Smooth muscle cell (in vitro differentiated cells): ENCODE results near the gene COL6A1. TPM values are rescaled to one million over a fixed set of nuclear protein-coding genes. Genes with fewer than 3 reads are reported as not detected.

Source experiments
- DNase-seq: peaks from one replicate; lab custom pipeline; 2025; ENCODE audit not compliant: unreplicated experiment; lab: John Stamatoyannopoulos, UW
- H2AFZ ChIP-seq: fragments of 200-600 bp; sonication (generic); 2 replicates; pipeline ENCODE4 v1.6.0; 2016; ENCODE audit warnings: antibody characterized with exemption, low read depth, mild to moderate bottlenecking
- H3F3A ChIP-seq: fragments of 200-600 bp; sonication (generic); 2 replicates; pipeline ENCODE4 v1.6.0; 2017; ENCODE audit warnings: antibody characterized with exemption, low read depth
- H3K27ac ChIP-seq: fragments of 200-600 bp; sonication (generic); 2 replicates; pipeline ENCODE4 v1.5.1; 2016; ENCODE audit warnings: low read depth, mild to moderate bottlenecking
- H3K27me3 ChIP-seq: fragments of 200-600 bp; sonication (generic); 2 replicates; pipeline ENCODE4 v1.6.1; 2016; ENCODE audit warnings: low read depth, mild to moderate bottlenecking
- H3K36me3 ChIP-seq: fragments of 200-600 bp; sonication (generic); 2 replicates; pipeline ENCODE4 v1.5.1; 2016; ENCODE audit warnings: low read depth
- H3K4me1 ChIP-seq: fragments of 200-600 bp; sonication (generic); 2 replicates; pipeline ENCODE4 v1.5.1; 2016; ENCODE audit warnings: low read depth
- H3K4me2 ChIP-seq: fragments of 200-600 bp; sonication (generic); 2 replicates; pipeline ENCODE4 v1.6.0; 2016; ENCODE audit warnings: mild to moderate bottlenecking
- H3K4me3 ChIP-seq: fragments of 200-600 bp; sonication (generic); 2 replicates; pipeline ENCODE4 v1.5.1; 2016; ENCODE audit warnings: mild to moderate bottlenecking
- H3K79me2 ChIP-seq: fragments of 200-600 bp; sonication (generic); 2 replicates; pipeline ENCODE4 v1.6.0; 2016; ENCODE audit warnings: low read depth, mild to moderate bottlenecking
- H3K9ac ChIP-seq: fragments of 200-600 bp; sonication (generic); 2 replicates; pipeline ENCODE4 v1.6.0; 2016; ENCODE audit warnings: low read depth
- H3K9me3 ChIP-seq: fragments of 200-600 bp; sonication (generic); replicated peaks from 2 replicates; pipeline ENCODE4 v1.5.1; 2016; ENCODE audit warnings: low read depth
- H4K20me1 ChIP-seq: fragments of 200-600 bp; sonication (generic); 2 replicates; pipeline ENCODE4 v1.6.0; 2016; ENCODE audit warnings: low read depth
- WGBS: methylation state at CpG from one replicate; pipeline ENCODE4 v1.1.7; 2016; ENCODE audit warnings: low lambda C conversion rate; 5-methylcytosine and 5-hydroxymethylcytosine counted together
- polyA plus RNA-seq: library from polyadenylated mRNA; unstranded; fragments of >200 nt; fragmentation: Nextera tagmentation; extraction: Ambion mirVana; gene quantifications from 2 replicates; pipeline ENCODE4 v1.2.1, GENCODE V29; 2016
- total RNA-seq: library from RNA; depleted of rRNA; stranded (reverse); fragments of >200 nt; gene quantifications from 2 replicates; pipeline ENCODE4 v1.2.3, GENCODE V29; 2014
- TF ChIP-seq, protein P1 (sequence below): fragments of 200-600 bp; sonication (generic); IDR thresholded peaks from 2 replicates; pipeline ENCODE4 v1.5.1; 2017; ENCODE audit warnings: borderline replicate concordance, mild to moderate bottlenecking, antibody characterized with exemption; ENCODE audit not compliant: insufficient read depth, poor library complexity, severe bottlenecking

Gene COL6A1
- total and polyA plus RNA-seq, 2 experiments from 2014 or later, result 1,292 to 2,827 TPM

DNA sequence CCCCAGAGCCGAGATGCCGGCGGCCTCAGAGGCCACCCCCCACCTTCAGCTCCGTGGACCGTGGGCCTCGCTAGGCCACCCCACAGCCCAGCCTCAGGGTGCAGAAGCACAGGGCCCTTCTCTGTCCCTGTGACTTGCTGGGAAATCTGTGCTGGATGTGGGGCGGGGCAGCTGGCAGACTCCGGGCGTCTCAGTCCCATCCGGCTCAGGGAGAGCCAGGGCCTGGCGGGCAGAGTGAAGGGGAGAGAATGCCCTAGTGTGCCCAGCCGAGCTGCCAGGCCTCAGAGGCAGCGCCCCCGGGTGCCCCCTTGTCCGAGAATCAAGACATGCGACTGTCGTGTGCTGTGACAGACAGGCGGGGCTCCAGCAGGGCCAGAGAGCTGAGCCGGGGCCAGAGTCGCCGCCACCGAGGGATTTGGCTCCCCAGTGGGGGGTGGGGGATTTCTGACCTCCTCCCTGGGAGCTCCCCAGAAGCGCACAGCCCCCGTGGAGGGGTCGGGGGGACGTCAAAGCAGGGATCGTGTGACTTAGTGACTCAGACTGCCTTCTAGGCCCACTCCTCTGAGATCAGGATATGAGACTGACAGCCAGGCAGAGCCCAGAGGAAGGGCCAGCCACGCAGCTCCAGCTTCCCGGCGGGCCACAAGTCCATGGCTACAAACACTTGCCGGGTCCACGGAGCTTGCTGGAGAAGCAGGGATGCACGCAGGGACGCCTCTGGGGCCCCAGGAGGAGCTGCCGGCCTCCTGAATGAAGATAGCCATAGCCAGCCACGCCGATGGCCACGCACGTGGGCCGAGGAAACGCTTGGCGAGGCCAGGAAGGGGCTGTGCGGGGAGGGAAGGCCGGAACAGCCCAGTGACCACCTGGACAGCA is 11.9 kb downstream of the COL6A1 start:
- no peak overlapping the region for H3K4me3 ChIP-seq
- TF ChIP-seq, protein P1, sequence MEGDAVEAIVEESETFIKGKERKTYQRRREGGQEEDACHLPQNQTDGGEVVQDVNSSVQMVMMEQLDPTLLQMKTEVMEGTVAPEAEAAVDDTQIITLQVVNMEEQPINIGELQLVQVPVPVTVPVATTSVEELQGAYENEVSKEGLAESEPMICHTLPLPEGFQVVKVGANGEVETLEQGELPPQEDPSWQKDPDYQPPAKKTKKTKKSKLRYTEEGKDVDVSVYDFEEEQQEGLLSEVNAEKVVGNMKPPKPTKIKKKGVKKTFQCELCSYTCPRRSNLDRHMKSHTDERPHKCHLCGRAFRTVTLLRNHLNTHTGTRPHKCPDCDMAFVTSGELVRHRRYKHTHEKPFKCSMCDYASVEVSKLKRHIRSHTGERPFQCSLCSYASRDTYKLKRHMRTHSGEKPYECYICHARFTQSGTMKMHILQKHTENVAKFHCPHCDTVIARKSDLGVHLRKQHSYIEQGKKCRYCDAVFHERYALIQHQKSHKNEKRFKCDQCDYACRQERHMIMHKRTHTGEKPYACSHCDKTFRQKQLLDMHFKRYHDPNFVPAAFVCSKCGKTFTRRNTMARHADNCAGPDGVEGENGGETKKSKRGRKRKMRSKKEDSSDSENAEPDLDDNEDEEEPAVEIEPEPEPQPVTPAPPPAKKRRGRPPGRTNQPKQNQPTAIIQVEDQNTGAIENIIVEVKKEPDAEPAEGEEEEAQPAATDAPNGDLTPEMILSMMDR, result no peak
- H3F3A ChIP-seq, result peaks cover 34% of the 10 kb centered on the region
- H3K36me3 ChIP-seq, result no peaks in the 10 kb centered on the region
- H3K9ac ChIP-seq, result no peak overlapping the region
- peaks cover 77% of the 10 kb centered on the region for H3K79me2 ChIP-seq
- peak overlapping the region; percentile 75 for H3K27ac ChIP-seq
- H2AFZ ChIP-seq, result no peak overlapping the region
- no peaks in the 10 kb centered on the region for H3K27me3 ChIP-seq
- WGBS, result 89% methylated on average over 44 of the region's 44 CpGs
- no peak overlapping the region for H3K4me2 ChIP-seq
- H3K4me1 ChIP-seq, result no peaks in the 10 kb centered on the region
- no peak for DNase-seq
- peaks cover 87% of the 10 kb centered on the region for H4K20me1 ChIP-seq
- no peaks in the 10 kb centered on the region for H3K9me3 ChIP-seq

DNA sequence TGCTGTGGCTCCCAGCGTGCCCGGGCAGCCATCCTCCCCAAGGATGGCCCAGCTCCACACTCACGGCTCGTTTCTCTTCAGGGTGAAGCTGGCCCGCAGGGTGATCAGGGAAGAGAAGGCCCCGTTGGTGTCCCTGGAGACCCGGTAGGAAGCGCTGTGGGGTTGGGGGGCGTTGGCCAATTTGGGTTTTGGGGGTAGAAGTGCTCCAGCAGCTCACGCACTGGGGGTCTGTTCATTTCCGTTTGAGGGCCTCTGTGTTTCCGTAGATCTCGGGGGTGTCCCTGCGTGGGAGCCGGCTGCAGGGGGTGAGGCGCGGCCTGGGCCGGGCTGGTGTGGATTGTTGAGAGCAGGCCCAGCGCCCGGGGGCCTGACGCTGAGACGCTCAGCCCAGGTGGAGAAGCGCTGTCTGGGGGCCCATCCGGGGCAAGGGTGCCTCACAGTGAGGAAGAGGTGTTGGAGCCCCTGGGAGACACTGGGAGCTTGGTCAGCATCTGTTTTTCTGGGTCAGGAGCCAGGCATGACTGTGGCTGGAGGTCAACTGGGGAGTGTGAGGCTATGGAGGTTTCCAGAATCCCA is 12.6 kb downstream of the COL6A1 start:
- H3K9ac ChIP-seq, result no peak overlapping the region
- TF ChIP-seq, protein P1, result no peak
- WGBS, result 96% methylated on average over 24 of the region's 24 CpGs
- no peak overlapping the region for H3K4me3 ChIP-seq
- H3K27me3 ChIP-seq, result no peaks in the 10 kb centered on the region
- peaks cover 27% of the 10 kb centered on the region for H3F3A ChIP-seq
- H3K4me1 ChIP-seq, result no peaks in the 10 kb centered on the region
- H4K20me1 ChIP-seq, result peaks cover 82% of the 10 kb centered on the region
- H3K79me2 ChIP-seq, result peaks cover 70% of the 10 kb centered on the region
- H3K4me2 ChIP-seq, result no peak overlapping the region
- H2AFZ ChIP-seq, result no peak overlapping the region
- H3K27ac ChIP-seq, result peak overlapping the region; percentile 75
- no peak for DNase-seq
- no peaks in the 10 kb centered on the region for H3K36me3 ChIP-seq
- no peaks in the 10 kb centered on the region for H3K9me3 ChIP-seq

DNA sequence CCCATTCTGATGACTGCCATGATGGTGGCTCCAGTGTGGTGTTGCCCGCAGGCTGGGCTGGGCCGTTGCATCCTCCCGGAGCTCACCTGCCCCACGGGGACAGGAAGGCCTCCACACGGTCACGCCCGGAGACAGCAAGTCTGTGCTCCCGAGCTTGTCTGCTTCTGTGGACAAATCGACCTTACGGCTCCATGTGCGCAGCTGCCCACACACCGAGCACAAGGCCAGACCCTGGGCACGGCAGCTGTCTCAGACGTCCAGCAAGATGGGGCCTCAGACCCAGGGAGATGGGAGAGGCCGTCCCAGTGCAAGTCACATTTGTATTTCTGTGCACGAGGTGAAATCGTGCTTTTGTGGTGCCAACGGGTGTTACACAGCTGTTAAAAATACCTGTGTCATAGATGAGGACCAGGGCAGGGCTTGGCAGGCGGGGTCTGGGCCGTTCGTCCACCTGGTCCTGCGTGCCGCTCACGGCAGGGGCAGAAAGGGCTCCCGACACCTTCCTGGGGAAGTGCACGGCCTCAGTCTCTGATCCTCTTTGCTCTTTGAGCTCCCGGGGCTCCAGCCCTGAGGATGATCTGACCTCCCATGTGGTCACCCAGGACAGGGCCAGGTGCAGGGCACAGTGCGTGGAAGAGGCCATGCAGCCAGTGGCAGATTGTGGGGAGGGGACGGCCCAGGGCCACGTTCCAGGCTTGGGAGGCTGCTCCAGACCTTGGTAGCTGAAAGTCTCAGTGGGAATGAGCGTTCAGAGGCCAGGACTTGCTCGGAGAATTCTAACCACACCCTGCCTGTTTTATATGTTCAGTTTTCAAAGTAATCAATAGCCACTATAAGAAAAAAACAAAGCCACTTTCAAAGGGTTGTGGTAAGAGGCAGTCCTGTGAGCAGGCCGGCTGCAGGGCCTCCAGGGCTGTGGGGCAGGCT is 13.5 kb downstream of the COL6A1 start:
- no peaks in the 10 kb centered on the region for H3K36me3 ChIP-seq
- H3K9me3 ChIP-seq, result no peaks in the 10 kb centered on the region
- DNase-seq, result no peak
- peaks cover 63% of the 10 kb centered on the region for H3K79me2 ChIP-seq
- peak overlapping the region; percentile 75 for H3K27ac ChIP-seq
- no peak overlapping the region for H3K4me3 ChIP-seq
- TF ChIP-seq, protein P1, result no peak
- no peak overlapping the region for H2AFZ ChIP-seq
- WGBS, result 87% methylated on average over 33 of the region's 33 CpGs
- H3K4me2 ChIP-seq, result no peak overlapping the region
- no peaks in the 10 kb centered on the region for H3K27me3 ChIP-seq
- H3F3A ChIP-seq, result peaks cover 24% of the 10 kb centered on the region
- H3K4me1 ChIP-seq, result no peaks in the 10 kb centered on the region
- peaks cover 73% of the 10 kb centered on the region for H4K20me1 ChIP-seq
- H3K9ac ChIP-seq, result no peak overlapping the region
